SK-N-SH (cell line): ENCODE data around the gene ADCY4. TPM values are rescaled to one million over a fixed set of nuclear protein-coding genes. Genes with fewer than 3 reads are reported as not detected.

ENCODE experiments used
- CTCF ChIA-PET: fragments of 300-600, 350-600 bp; formaldehyde crosslinking; extraction: SDS; loops from one replicate; lab custom pipeline; 2021; lab: Yijun Ruan, JAX
- POLR2A ChIA-PET: fragments of 350-600 bp; sonication (Branson Sonifier 250); formaldehyde crosslinking; extraction: SDS; loops from one replicate; lab custom pipeline; 2020; ENCODE audit warnings: antibody characterized with exemption, inconsistent platforms; lab: Yijun Ruan, JAX
- DNase-seq: peaks from one replicate; pipeline ENCODE4 v3.0.0; 2012
- H2AFZ ChIP-seq: fragments of 200-600 bp; sonication (generic); 2 replicates; pipeline ENCODE4 v1.8.1; 2016; ENCODE audit warnings: antibody characterized with exemption, mild to moderate bottlenecking, low read depth
- H3F3A ChIP-seq: fragments of 200-600 bp; sonication (generic); replicated peaks from 2 replicates; pipeline ENCODE3; 2016; ENCODE audit warnings: antibody characterized with exemption, mild to moderate bottlenecking; ENCODE audit not compliant: insufficient read depth
- H3K27ac ChIP-seq, 2 experiments: fragments of 200-500 bp in 1 of 2; fragments of 200-600 bp in 1 of 2; sonication (Bioruptor generic) in 1 of 2; sonication (generic), shearing (Covaris generic) in 1 of 2; 2 replicates each; pipeline versions ENCODE4 v1.5.1 to v1.6.1; 2014 to 2016; ENCODE audit warnings: low read depth in 2 of 2, inconsistent platforms in 1 of 2, low read length in 1 of 2, mild to moderate bottlenecking in 1 of 2, mixed read lengths in 1 of 2
- H3K27me3 ChIP-seq: fragments of 200-600 bp; sonication (generic), shearing (Covaris generic); 2 replicates; pipeline ENCODE4 v1.6.1; 2016; ENCODE audit warnings: mixed run types; ENCODE audit not compliant: insufficient read depth
- H3K36me3 ChIP-seq, 2 experiments: fragments of 200-500 bp in 1 of 2; fragments of 200-600 bp in 1 of 2; sonication (Bioruptor generic) in 1 of 2; sonication (generic) in 1 of 2; replicated peaks in 1 of 2; 2 replicates each; pipeline versions ENCODE3 to v1.5.1; 2014 to 2016; ENCODE audit warnings: low read length in 1 of 2, mild to moderate bottlenecking in 1 of 2; ENCODE audit not compliant: insufficient read depth in 2 of 2, control insufficient read depth in 1 of 2
- H3K4me1 ChIP-seq, 2 experiments: fragments of 200-500 bp in 1 of 2; fragments of 200-600 bp in 1 of 2; sonication (Bioruptor generic) in 1 of 2; sonication (generic), shearing (Covaris generic) in 1 of 2; 2 replicates each; pipeline versions ENCODE4 v1.5.1 to v1.6.1; 2014 to 2016; ENCODE audit warnings: low read depth in 1 of 2, low read length in 1 of 2, mixed run types in 1 of 2; ENCODE audit not compliant: insufficient read depth in 2 of 2, control insufficient read depth in 1 of 2
- H3K4me2 ChIP-seq: fragments of 200-600 bp; sonication (generic), shearing (Covaris generic); 2 replicates; pipeline ENCODE4 v1.6.1; 2017; ENCODE audit warnings: mixed run types
- H3K4me3 ChIP-seq, 2 experiments: fragments of 200-500 bp in 1 of 2; fragments of 200-600 bp in 1 of 2; sonication (Bioruptor generic) in 1 of 2; sonication (generic), shearing (Covaris generic) in 1 of 2; 2 replicates each; pipeline versions ENCODE4 v1.5.1 to v1.8.1; 2014 to 2016; ENCODE audit warnings: low read depth in 2 of 2, inconsistent platforms in 1 of 2, low read length in 1 of 2, mild to moderate bottlenecking in 1 of 2, mixed read lengths in 1 of 2, moderate library complexity in 1 of 2
- H3K79me2 ChIP-seq: fragments of 200-600 bp; sonication (generic); 2 replicates; pipeline ENCODE4 v1.8.1; 2017; ENCODE audit warnings: mild to moderate bottlenecking; ENCODE audit not compliant: insufficient read depth
- H3K9ac ChIP-seq: fragments of 200-600 bp; sonication (generic); 2 replicates; pipeline ENCODE4 v1.6.1; 2017; ENCODE audit warnings: mixed run types
- H3K9me2 ChIP-seq: fragments of 200-600 bp; sonication (generic); 2 replicates; pipeline ENCODE4 v1.6.1; 2017; ENCODE audit warnings: mixed run types
- H3K9me3 ChIP-seq: fragments of 200-600 bp; sonication (generic); 2 replicates; pipeline ENCODE4 v1.6.1; 2017; ENCODE audit warnings: mixed run types, mild to moderate bottlenecking, moderate library complexity
- H4K20me1 ChIP-seq: fragments of 200-600 bp; sonication (generic); 2 replicates; pipeline ENCODE4 v1.6.1; 2017; ENCODE audit warnings: mild to moderate bottlenecking, mixed run types; ENCODE audit not compliant: insufficient read depth
- CHD2 ChIP-seq: fragments of 150-350 bp; IDR thresholded peaks from 2 replicates; pipeline ENCODE4 v1.6.1; 2018; ENCODE audit warnings: low read length; ENCODE audit not compliant: partially characterized antibody
- ELF1 ChIP-seq: IDR thresholded peaks from 2 replicates; pipeline ENCODE4 v1.4.0; 2012
- FOXJ3 ChIP-seq: sonication (generic); formaldehyde crosslinking; IDR thresholded peaks from 2 replicates; pipeline ENCODE4 v1.5.1; 2020; ENCODE audit warnings: mild to moderate bottlenecking, missing genetic modification reagents
- FOXM1 ChIP-seq: IDR thresholded peaks from 2 replicates; pipeline ENCODE4 v1.4.0; 2012; ENCODE audit warnings: low read depth, mild to moderate bottlenecking
- MXI1 ChIP-seq: IDR thresholded peaks from 2 replicates; pipeline ENCODE4 v1.6.1; 2012; ENCODE audit warnings: mild to moderate bottlenecking, low read depth, low read length, improper control_type of control experiment
- RAD21 ChIP-seq: IDR thresholded peaks from 2 replicates; pipeline ENCODE4 v1.6.1; 2012; ENCODE audit warnings: mild to moderate bottlenecking, low read length
- RCOR1 ChIP-seq: fragments of 150-350 bp; IDR thresholded peaks from 2 replicates; pipeline ENCODE4 v1.6.1; 2017; ENCODE audit warnings: antibody characterized with exemption, low read length
- RFX5 ChIP-seq: IDR thresholded peaks from 2 replicates; pipeline ENCODE4 v1.6.1; 2012; ENCODE audit warnings: mild to moderate bottlenecking, improper control_type of control experiment, low read length
- RXRA ChIP-seq: IDR thresholded peaks from 2 replicates; pipeline ENCODE4 v1.4.0; 2012; ENCODE audit warnings: low read depth, mild to moderate bottlenecking, borderline replicate concordance
- SIN3A ChIP-seq: IDR thresholded peaks from 2 replicates; pipeline ENCODE4 v1.6.1; 2012; ENCODE audit warnings: low read depth, mild to moderate bottlenecking, low read length, moderate library complexity, borderline replicate concordance
- TEAD4 ChIP-seq: IDR thresholded peaks from 2 replicates; pipeline ENCODE4 v1.4.0; 2012; ENCODE audit warnings: mild to moderate bottlenecking, borderline replicate concordance; ENCODE audit not compliant: insufficient read depth
- USF1 ChIP-seq: IDR thresholded peaks from 2 replicates; pipeline ENCODE4 v1.4.0; 2012; ENCODE audit warnings: low read depth, borderline replicate concordance
- WGBS: methylation state at CpG from one replicate; pipeline ENCODE4 v1.1.6; 2017; ENCODE audit warnings: low lambda C conversion rate; 5-methylcytosine and 5-hydroxymethylcytosine counted together
- polyA plus RNA-seq, 3 experiments: library from polyadenylated mRNA; depleted of rRNA; stranded (reverse); fragments of >200 nt; gene quantifications; 2 replicates each; pipeline ENCODE4 v1.2.3, GENCODE V29; 2012
- TF ChIP-seq, protein P1 (sequence below): IDR thresholded peaks from 2 replicates; pipeline ENCODE4; 2012
- TF ChIP-seq, protein P2 (sequence below): IDR thresholded peaks from 2 replicates; pipeline ENCODE4 v1.4.0; 2012; ENCODE audit warnings: low read depth, borderline replicate concordance

ADCY4 gene
- polyA plus RNA-seq, 1 of the 3 experiments (the other 2 are of a cell fraction) = 0.08 TPM

- ChIA-PET POLR2A (interaction anchor here (0.6 to 1.1 kb wide), 2 partner anchors 63 to 173 kb away, joined by 3 read pairs; partner anchors contain the start of gene EMC9), CTCF (interaction anchor here (1.1 to 4.1 kb wide), 7 partner anchors 10 to 123 kb away, joined by 3 to 19 read pairs (median 5); partner anchors contain the start of gene TINF2)
- Histone ChIP-seq H3K79me2 (no peaks in the 10 kb centered on the region), H3K27ac (no peak overlapping the region), H3K9me2 (no peaks in the 10 kb centered on the region), H3F3A (peaks cover 10% of the 10 kb centered on the region), H4K20me1 (no peaks in the 10 kb centered on the region), H2AFZ (no peak overlapping the region), H3K27me3 (no peaks in the 10 kb centered on the region; the same call in 1 of the 2 replicates), H3K9ac (no peak overlapping the region), H3K36me3 (peaks cover 4 to 17% of the 10 kb centered on the region in 2 experiments), H3K4me2 (no peak overlapping the region), H3K4me3 (no peak overlapping the region), H3K4me1 (peaks cover 0 to 8% of the 10 kb centered on the region in 2 experiments; a peak in 1 of 4 replicates), H3K9me3 (no peaks in the 10 kb centered on the region)
- WGBS = 100% methylated on average over 2 of the region's 2 CpGs
- TF ChIP-seq SIN3A (no peak), FOXJ3 (no peak), TEAD4 (no peak), RCOR1 (no peak), RAD21 (no peak), MXI1 (no peak), FOXM1 (no peak), RXRA (no peak), ELF1 (no peak), USF1 (no peak), RFX5 (no peak), CHD2 (no peak)
- TF ChIP-seq, protein P1, sequence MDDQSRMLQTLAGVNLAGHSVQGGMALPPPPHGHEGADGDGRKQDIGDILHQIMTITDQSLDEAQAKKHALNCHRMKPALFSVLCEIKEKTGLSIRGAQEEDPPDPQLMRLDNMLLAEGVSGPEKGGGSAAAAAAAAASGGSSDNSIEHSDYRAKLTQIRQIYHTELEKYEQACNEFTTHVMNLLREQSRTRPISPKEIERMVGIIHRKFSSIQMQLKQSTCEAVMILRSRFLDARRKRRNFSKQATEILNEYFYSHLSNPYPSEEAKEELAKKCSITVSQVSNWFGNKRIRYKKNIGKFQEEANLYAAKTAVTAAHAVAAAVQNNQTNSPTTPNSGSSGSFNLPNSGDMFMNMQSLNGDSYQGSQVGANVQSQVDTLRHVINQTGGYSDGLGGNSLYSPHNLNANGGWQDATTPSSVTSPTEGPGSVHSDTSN = no peak
- TF ChIP-seq, protein P2, sequence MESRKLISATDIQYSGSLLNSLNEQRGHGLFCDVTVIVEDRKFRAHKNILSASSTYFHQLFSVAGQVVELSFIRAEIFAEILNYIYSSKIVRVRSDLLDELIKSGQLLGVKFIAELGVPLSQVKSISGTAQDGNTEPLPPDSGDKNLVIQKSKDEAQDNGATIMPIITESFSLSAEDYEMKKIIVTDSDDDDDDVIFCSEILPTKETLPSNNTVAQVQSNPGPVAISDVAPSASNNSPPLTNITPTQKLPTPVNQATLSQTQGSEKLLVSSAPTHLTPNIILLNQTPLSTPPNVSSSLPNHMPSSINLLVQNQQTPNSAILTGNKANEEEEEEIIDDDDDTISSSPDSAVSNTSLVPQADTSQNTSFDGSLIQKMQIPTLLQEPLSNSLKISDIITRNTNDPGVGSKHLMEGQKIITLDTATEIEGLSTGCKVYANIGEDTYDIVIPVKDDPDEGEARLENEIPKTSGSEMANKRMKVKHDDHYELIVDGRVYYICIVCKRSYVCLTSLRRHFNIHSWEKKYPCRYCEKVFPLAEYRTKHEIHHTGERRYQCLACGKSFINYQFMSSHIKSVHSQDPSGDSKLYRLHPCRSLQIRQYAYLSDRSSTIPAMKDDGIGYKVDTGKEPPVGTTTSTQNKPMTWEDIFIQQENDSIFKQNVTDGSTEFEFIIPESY = no peak
- DNase-seq = no peak
These were observed 21.0 kb downstream of the ADCY4 start for GRCh38 chr14:24313913-24314312.
